Thyroid gland (tissue), 4 donors: ENCODE measurements around the gene TNNC2. TPM values are rescaled to one million over a fixed set of nuclear protein-coding genes. Genes with fewer than 3 reads are reported as not detected.

Source experiments
- DNase-seq, 2 donors: peaks; one replicate each; pipeline ENCODE4 v3.0.0-alpha.2; 2019
- H3K27ac ChIP-seq, 3 donors: fragments of 200-600 bp; sonication (generic); 1 replicate in 2 of 3; 2 replicates in 1 of 3; pipeline ENCODE4 v1.5.1; 2016 to 2019; ENCODE audit warnings: mild to moderate bottlenecking in 1 of 3, moderate library complexity in 1 of 3
- H3K27me3 ChIP-seq: fragments of 200-600 bp; sonication (generic); one replicate; pipeline ENCODE4 v1.5.1; 2019
- H3K36me3 ChIP-seq, 2 donors: fragments of 200-600 bp; sonication (generic); one replicate each; pipeline ENCODE4 v1.5.1; 2016 to 2019
- H3K4me1 ChIP-seq, 2 donors: fragments of 200-600 bp; sonication (generic); one replicate each; pipeline ENCODE4 v1.5.1; 2017 to 2019
- H3K4me3 ChIP-seq, 3 donors: fragments of 200-600 bp; sonication (generic); replicated peaks in 1 of 3; 1 replicate in 2 of 3; 2 replicates in 1 of 3; pipeline ENCODE4 v1.5.1; 2016; ENCODE audit warnings: mild to moderate bottlenecking in 1 of 3
- H3K9me3 ChIP-seq: fragments of 200-600 bp; sonication (generic); one replicate; pipeline ENCODE4 v1.5.1; 2017
- CTCF ChIP-seq, 6 experiments: fragments of 200-600 bp in 3 of 6; fragments of 450-650 bp in 3 of 6; sonication (generic) in 3 of 6; IDR thresholded peaks; one replicate each; pipeline ENCODE4 v1.5.1; 2016 to 2019; ENCODE audit warnings: antibody characterized with exemption in 6 of 6, mild to moderate bottlenecking in 2 of 6, inconsistent platforms in 1 of 6, moderate library complexity in 1 of 6
- POLR2A ChIP-seq, 2 donors: fragments of 450-650 bp; IDR thresholded peaks; one replicate each; pipeline ENCODE4 v1.6.1; 2017; ENCODE audit warnings: antibody characterized with exemption in 2 of 2, mild to moderate bottlenecking in 2 of 2, moderate library complexity in 1 of 2
- WGBS, 2 donors: methylation state at CpG; one replicate each; pipeline ENCODE4 v1.1.5; 2017; 5-methylcytosine and 5-hydroxymethylcytosine counted together
- intact Hi-C: fragments of 100-400 bp; cut with DNase I; formaldehyde crosslinking; loops from one replicate; pipeline ENCODE4 v1.15.1; 2023
- total RNA-seq, 4 donors: library from RNA; depleted of rRNA; stranded (reverse); fragments of >200 nt; gene quantifications; one replicate each; pipeline ENCODE4 v1.2.3, GENCODE V29; 2016

Gene TNNC2
- total RNA-seq, 4 donors from 2014 or later = 1.4 TPM; not detected in 3

DNA sequence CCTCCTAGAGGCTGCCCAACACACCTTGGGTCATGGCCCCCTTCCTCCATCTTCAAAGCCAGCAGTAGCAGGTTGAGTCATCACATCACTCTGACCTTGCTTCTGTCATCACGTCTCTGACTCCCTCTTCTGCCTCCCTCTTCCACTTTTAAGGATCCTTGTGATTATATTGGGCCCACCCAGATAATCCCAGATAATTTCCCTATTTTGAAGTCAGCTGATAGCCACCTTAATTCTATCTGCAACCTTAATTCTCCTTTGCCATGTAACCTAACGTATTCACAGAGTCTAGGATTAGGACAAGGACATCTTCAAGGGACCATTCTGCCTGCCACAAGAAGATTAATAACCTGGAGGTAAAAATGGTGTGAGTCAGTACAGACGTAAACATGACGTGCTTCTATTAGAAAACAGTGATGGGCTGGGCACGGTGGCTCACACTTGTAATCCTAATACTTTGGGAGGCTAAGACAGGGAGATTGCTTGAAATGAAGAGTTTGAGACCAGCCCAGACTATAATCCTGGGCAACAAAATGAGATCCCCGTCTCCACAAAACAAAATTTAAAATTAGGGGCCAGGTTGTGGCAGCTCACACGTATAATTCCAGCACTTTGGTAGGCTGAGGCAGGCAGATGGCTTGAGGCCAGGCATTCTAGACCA is 33.6 kb upstream of the TNNC2 start:
- DNase-seq = peak in 1 of 2 donors; percentile 29

GRCh38 chr20:45859916-45860315 is 32.8 kb upstream of the TNNC2 start:
- H3K27me3 ChIP-seq = no peaks in the 10 kb centered on the region
- DNase-seq = no peak
- intact Hi-C loops = no loop called here
- 94 to 97% methylated on average over 5 of the region's 5 CpGs for WGBS, 2 donors
- H3K36me3 ChIP-seq = no peaks in the 10 kb centered on the region
- no peak overlapping the region for H3K4me3 ChIP-seq
- H3K27ac ChIP-seq = no peak overlapping the region
- TF ChIP-seq CTCF (IDR thresholded peaks at IDR 0.05) (no peak), POLR2A (IDR thresholded peaks at IDR 0.05) (no peak)
- H3K4me1 ChIP-seq = peaks cover 18 to 26% of the 10 kb centered on the region in 2 donors
- H3K9me3 ChIP-seq = no peaks in the 10 kb centered on the region

More for the DNA sequence above, 33.6 kb upstream of the TNNC2 start:
- no peaks in the 10 kb centered on the region for H3K9me3 ChIP-seq
- TF ChIP-seq CTCF (IDR thresholded peaks at IDR 0.05) (no peak), POLR2A (IDR thresholded peaks at IDR 0.05) (no peak)
- no peaks in the 10 kb centered on the region for H3K36me3 ChIP-seq
- WGBS, 2 donors = 74 to 81% methylated on average over 7 of the region's 7 CpGs
- no peak overlapping the region for H3K27ac ChIP-seq
- H3K27me3 ChIP-seq = no peaks in the 10 kb centered on the region
- peaks cover 16 to 18% of the 10 kb centered on the region in 2 donors for H3K4me1 ChIP-seq
- H3K4me3 ChIP-seq = no peak overlapping the region
- intact Hi-C loops = no loop called here

- Histone ChIP-seq H3K9me3 (no peaks in the 10 kb centered on the region), H3K4me3 (peak overlapping the region in 2 of 3 donors; percentile 33 to 45), H3K27ac (peak overlapping the region in 2 of 3 donors; percentile 74 to 80), H3K36me3 (no peaks in the 10 kb centered on the region), H3K27me3 (no peaks in the 10 kb centered on the region), H3K4me1 (peaks cover 18 to 29% of the 10 kb centered on the region in 2 donors)
- no peak for DNase-seq
- WGBS, 2 donors = 17 to 30% methylated on average over 1 to 13 of the region's 13 CpGs
- TF ChIP-seq CTCF (IDR thresholded peaks at IDR 0.05) (no peak), POLR2A (IDR thresholded peaks at IDR 0.05) (no peak)
- intact Hi-C loops = no loop called here
Measured at GRCh38 chr20:45857882-45858216, 30.7 kb upstream of the TNNC2 start.

GRCh38 chr20:45857114-45857881 is 30.2 kb upstream of the TNNC2 start, which contains the start of the genes ACOT8 and ZSWIM3:
TSS of gene ACOT8 (minus strand) at chr20:45857392. CDS start at chr20:45857315, 77 bp downstream.
TSS of gene ZSWIM3 (plus strand) at chr20:45857614. CDS start at chr20:45857826, 212 bp downstream.
- no peaks in the 10 kb centered on the region for H3K27me3 ChIP-seq
- H3K4me1 ChIP-seq = peaks cover 18 to 29% of the 10 kb centered on the region in 2 donors
- 0% methylated on average over 6 to 30 of the region's 36 CpGs for WGBS, 2 donors
- no peaks in the 10 kb centered on the region for H3K36me3 ChIP-seq
- TF ChIP-seq POLR2A (IDR thresholded peaks at IDR 0.05) = peak in 1 of 2 donors; percentile 87
- TF ChIP-seq CTCF (IDR thresholded peaks at IDR 0.05) = no peak
- intact Hi-C loops = no loop called here
- DNase-seq = peak; percentile 95 to 96
- H3K27ac ChIP-seq = peak within 1 kb of the TSS in 2 of 3 donors; percentile 74 to 80
- peak within 1 kb of the TSS; percentile 25 to 86 (median 62) for H3K4me3 ChIP-seq
- no peaks in the 10 kb centered on the region for H3K9me3 ChIP-seq

GRCh38 chr20:45853484-45853883 is 26.4 kb upstream of the TNNC2 start:
- Histone ChIP-seq H3K36me3 (peaks cover 0 to under 1% of the 10 kb centered on the region in 2 donors), H3K27ac (no peak overlapping the region), H3K4me3 (no peak overlapping the region), H3K27me3 (no peaks in the 10 kb centered on the region), H3K4me1 (peaks cover 18 to 29% of the 10 kb centered on the region in 2 donors), H3K9me3 (no peaks in the 10 kb centered on the region)
- TF ChIP-seq POLR2A (IDR thresholded peaks at IDR 0.05) = no peak
- no peak for TF ChIP-seq CTCF (IDR thresholded peaks at IDR 0.05)
- no peak for DNase-seq
- WGBS, 2 donors = 85 to 88% methylated on average over 2 of the region's 2 CpGs
- intact Hi-C loops = no loop called here
